GM06990 (cell line): ENCODE measurements around the gene CCDC171.

Experiments used
- DNase-seq: peaks from one replicate; pipeline ENCODE4 v3.0.0-alpha.2; 2011; ENCODE audit not compliant: insufficient read length; ENCODE audit errors: extremely low read depth
- H3K27me3 ChIP-seq: replicated peaks from 2 replicates; pipeline ENCODE4 v1.6.0; 2011; ENCODE audit warnings: low read length; ENCODE audit not compliant: control insufficient read depth, insufficient read depth
- H3K36me3 ChIP-seq: 2 replicates; pipeline ENCODE4 v1.5.1; 2011; ENCODE audit warnings: low read length; ENCODE audit not compliant: control insufficient read depth, insufficient read depth
- H3K4me3 ChIP-seq: replicated peaks from 2 replicates; pipeline ENCODE4 v1.5.1; 2011; ENCODE audit warnings: low read depth, mild to moderate bottlenecking, control low read depth, low read length
- TF ChIP-seq, protein P1 (sequence below): IDR thresholded peaks from 2 replicates; pipeline ENCODE4 v1.5.1; 2011; ENCODE audit warnings: low read length, control low read depth, mild to moderate bottlenecking, inconsistent platforms; ENCODE audit not compliant: insufficient read depth, poor library complexity, severe bottlenecking

CCDC171 gene

DNA sequence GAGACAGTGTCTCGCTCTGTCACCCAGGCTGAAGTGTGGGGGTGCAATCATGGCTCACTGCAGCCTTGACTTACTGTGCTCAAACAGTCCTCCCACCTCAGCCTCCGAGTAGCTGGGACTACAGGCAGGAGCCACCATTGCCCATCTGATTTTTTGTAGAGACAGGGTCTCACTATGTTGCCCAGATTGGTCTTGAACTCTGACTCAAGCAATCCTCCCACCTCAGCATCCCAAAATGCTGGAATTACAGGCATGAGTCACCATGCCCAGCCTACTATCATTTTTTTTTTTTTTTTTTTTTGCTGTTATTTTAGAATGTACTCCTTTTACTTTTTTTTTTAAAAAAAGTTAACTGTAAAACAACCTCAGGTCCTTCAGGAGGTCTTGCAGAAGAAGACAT, 449.0 kb downstream of the CCDC171 start:
- Histone ChIP-seq H3K4me3 (no peak overlapping the region), H3K27me3 (no peaks in the 10 kb centered on the region), H3K36me3 (no peaks in the 10 kb centered on the region)
- no peak for DNase-seq
- TF ChIP-seq, protein P1, sequence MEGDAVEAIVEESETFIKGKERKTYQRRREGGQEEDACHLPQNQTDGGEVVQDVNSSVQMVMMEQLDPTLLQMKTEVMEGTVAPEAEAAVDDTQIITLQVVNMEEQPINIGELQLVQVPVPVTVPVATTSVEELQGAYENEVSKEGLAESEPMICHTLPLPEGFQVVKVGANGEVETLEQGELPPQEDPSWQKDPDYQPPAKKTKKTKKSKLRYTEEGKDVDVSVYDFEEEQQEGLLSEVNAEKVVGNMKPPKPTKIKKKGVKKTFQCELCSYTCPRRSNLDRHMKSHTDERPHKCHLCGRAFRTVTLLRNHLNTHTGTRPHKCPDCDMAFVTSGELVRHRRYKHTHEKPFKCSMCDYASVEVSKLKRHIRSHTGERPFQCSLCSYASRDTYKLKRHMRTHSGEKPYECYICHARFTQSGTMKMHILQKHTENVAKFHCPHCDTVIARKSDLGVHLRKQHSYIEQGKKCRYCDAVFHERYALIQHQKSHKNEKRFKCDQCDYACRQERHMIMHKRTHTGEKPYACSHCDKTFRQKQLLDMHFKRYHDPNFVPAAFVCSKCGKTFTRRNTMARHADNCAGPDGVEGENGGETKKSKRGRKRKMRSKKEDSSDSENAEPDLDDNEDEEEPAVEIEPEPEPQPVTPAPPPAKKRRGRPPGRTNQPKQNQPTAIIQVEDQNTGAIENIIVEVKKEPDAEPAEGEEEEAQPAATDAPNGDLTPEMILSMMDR = no peak

DNA sequence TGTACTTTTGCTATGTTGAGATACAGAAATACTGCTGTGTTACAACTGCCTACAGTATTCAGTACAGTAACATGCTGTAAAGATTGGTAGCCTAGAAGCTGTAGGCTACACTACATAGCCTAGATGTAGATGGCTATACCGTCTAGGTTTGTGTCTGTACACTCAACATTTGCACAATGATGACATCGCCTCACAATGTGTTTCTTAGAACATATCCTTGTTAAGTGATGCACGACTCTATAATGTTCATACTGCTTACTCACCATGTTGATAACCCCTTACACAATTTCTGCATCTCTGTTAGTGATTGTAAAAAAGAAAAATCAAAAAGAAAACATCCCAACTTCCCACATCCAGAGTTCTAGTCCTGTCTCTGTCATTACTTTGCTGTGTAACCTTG, 450.0 kb downstream of the CCDC171 start:
- DNase-seq = no peak
- Histone ChIP-seq H3K27me3 (no peaks in the 10 kb centered on the region), H3K36me3 (no peaks in the 10 kb centered on the region), H3K4me3 (no peak overlapping the region)
- TF ChIP-seq, protein P1 = no peak

DNA sequence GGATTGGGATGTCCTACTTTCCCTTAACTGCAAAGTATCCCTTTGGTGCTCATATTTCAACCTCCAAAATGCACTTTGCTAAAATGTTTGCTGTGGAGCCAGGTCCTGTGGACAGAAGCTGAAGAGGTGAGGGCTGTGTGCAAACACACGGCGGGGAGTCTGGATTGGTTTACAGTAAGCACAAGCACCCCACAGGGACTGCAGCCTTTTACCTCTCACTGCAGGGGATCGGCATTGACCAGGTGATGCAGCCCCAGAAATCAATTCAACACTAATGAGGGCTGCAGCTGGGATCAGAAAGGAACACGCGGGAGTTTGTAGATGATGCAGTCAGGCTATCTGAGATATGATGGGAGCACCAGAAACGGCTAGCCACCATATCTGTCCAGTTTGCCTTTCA, 450.9 kb downstream of the CCDC171 start:
- TF ChIP-seq, protein P1 = no peak
- Histone ChIP-seq H3K27me3 (no peaks in the 10 kb centered on the region), H3K36me3 (no peaks in the 10 kb centered on the region), H3K4me3 (no peak overlapping the region)
- no peak for DNase-seq

DNA sequence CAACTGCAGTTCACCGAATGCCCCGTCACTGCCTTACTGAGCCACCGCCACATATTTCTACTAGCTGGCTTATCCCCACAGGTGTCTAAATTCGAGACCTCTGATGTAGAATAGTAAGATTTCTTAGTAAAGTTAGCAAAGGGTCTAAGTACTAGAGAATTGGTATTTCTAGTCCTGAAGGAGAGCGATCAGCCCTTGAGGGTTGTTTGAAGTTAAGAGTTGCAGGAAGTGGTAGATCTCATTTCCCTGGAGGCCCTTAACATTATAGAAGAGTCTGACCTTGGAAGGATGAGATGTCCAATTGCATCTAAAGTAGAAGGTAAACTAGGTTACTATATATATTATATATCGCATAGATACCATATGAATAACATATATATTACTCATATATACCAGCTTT, 451.8 kb downstream of the CCDC171 start:
- no peak for DNase-seq
- Histone ChIP-seq H3K4me3 (no peak overlapping the region), H3K36me3 (no peaks in the 10 kb centered on the region), H3K27me3 (no peaks in the 10 kb centered on the region)
- TF ChIP-seq, protein P1 = no peak

DNA sequence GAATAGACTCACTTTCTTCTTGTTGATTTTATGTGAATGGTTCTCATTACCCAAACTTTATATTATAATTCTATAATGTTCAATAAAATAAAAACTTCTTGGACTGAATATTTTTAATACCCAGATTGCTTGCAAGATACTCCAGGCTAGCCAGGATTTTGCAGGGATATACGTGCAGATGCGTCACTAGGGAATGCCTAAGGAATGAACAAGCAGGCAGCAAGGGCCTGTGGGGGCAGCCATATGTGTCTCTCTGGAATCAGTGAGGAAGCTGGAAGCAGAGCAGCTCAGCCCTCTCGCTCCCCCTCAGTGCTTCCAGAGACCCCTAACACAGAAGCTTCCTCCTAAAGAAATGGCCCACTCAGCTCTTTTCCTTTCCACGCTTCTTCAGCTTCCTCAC, 457.4 kb downstream of the CCDC171 start:
- no peak for DNase-seq
- Histone ChIP-seq H3K4me3 (no peak overlapping the region), H3K36me3 (no peaks in the 10 kb centered on the region), H3K27me3 (no peaks in the 10 kb centered on the region)
- TF ChIP-seq, protein P1 = no peak

DNA sequence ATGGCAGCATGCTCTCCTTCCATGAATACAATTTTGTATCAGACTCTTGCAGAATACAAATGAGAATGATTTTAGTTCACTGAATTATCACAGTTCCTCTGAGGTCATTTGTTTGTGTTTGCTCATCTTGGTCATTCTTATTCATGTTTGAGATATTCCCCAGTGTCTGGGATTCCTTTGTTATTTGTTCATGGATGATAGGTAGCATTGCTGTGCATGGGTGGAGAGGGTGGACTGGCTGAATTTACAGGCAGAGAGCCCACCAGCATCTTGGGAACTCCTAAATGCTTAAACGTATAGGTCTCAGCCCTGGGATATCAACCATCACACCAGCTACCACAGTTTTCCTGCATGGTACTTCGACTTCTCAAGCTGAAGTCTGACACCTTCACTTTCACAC, 459.8 kb downstream of the CCDC171 start:
- DNase-seq = no peak
- no peaks in the 10 kb centered on the region for H3K27me3 ChIP-seq
- TF ChIP-seq, protein P1 = no peak
- no peak overlapping the region for H3K4me3 ChIP-seq
- H3K36me3 ChIP-seq = no peaks in the 10 kb centered on the region
